Colonic mucosa (tissue), 4 donors: ENCODE results near the gene DCAF17. TPM values are rescaled to one million over a fixed set of nuclear protein-coding genes. Genes with fewer than 3 reads are reported as not detected.
"Not testable (repeated sequence)": the region's sequence is repeated elsewhere in the genome, so short reads cannot be mapped to it uniquely, and the experiment has no call there.

Experiments used
- DNase-seq: peaks from one replicate; pipeline ENCODE4 v3.0.0-alpha.2; 2020
- H3K27ac ChIP-seq: fragments of 200-600 bp; one replicate; pipeline ENCODE4 v1.8.0; 2021
- H3K27me3 ChIP-seq: fragments of 200-600 bp; one replicate; pipeline ENCODE4 v1.8.0; 2021
- H3K36me3 ChIP-seq: fragments of 200-600 bp; one replicate; pipeline ENCODE4 v1.8.0; 2021
- H3K4me1 ChIP-seq: fragments of 200-600 bp; one replicate; pipeline ENCODE4 v1.8.0; 2021; ENCODE audit warnings: mild to moderate bottlenecking
- H3K4me3 ChIP-seq: fragments of 200-600 bp; one replicate; pipeline ENCODE4 v1.8.0; 2021
- H3K9ac ChIP-seq, 2 donors: one replicate each; pipeline ENCODE4 v1.7.0; 2013; ENCODE audit warnings: control low read depth in 2 of 2, low read depth in 2 of 2, low read length in 2 of 2
- H3K9me3 ChIP-seq: fragments of 200-600 bp; one replicate; pipeline ENCODE4 v1.8.0; 2021
- intact Hi-C: fragments of 100-400 bp; cut with DNase I; formaldehyde crosslinking; loops from one replicate; pipeline ENCODE4 v1.14.1; 2022
- total RNA-seq, 2 donors: library from RNA; stranded (reverse); fragmentation: NEBNext Ultra II Directional in 1 of 2; extraction: Animal tissue kit (Norgen Biotek cat#: 25700) in 1 of 2; gene quantifications; one replicate each; pipeline ENCODE4 v1.2.1, GENCODE V29; 2021
- TF ChIP-seq, protein P1 (sequence below): fragments of 200-600 bp; IDR thresholded peaks from one replicate; pipeline ENCODE4 v1.8.0; 2022; ENCODE audit warnings: antibody characterized with exemption, mild to moderate bottlenecking
- donor health status: healthy.
- donor health status: DM: no; HTN: no; CAD: no.
- donor health status: DM: no; HTN: no; CAD: no.

DCAF17 gene
- total RNA-seq, 2 donors from 2014 or later, result 9.7 to 10.2 TPM

- Histone ChIP-seq H3K4me1 (no peaks in the 10 kb centered on the region), H3K36me3 (no peaks in the 10 kb centered on the region), H3K27ac (no peak overlapping the region), H3K9me3 (no peaks in the 10 kb centered on the region), H3K4me3 (no peak overlapping the region), H3K9ac (no peak overlapping the region), H3K27me3 (no peaks in the 10 kb centered on the region)
- TF ChIP-seq, protein P1, sequence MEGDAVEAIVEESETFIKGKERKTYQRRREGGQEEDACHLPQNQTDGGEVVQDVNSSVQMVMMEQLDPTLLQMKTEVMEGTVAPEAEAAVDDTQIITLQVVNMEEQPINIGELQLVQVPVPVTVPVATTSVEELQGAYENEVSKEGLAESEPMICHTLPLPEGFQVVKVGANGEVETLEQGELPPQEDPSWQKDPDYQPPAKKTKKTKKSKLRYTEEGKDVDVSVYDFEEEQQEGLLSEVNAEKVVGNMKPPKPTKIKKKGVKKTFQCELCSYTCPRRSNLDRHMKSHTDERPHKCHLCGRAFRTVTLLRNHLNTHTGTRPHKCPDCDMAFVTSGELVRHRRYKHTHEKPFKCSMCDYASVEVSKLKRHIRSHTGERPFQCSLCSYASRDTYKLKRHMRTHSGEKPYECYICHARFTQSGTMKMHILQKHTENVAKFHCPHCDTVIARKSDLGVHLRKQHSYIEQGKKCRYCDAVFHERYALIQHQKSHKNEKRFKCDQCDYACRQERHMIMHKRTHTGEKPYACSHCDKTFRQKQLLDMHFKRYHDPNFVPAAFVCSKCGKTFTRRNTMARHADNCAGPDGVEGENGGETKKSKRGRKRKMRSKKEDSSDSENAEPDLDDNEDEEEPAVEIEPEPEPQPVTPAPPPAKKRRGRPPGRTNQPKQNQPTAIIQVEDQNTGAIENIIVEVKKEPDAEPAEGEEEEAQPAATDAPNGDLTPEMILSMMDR, result no peak
- intact Hi-C loops, result no loop called here
- DNase-seq, result no peak
Observed at GRCh38 chr2:171410101-171410500, 23.9 kb upstream of the DCAF17 start.

DNA sequence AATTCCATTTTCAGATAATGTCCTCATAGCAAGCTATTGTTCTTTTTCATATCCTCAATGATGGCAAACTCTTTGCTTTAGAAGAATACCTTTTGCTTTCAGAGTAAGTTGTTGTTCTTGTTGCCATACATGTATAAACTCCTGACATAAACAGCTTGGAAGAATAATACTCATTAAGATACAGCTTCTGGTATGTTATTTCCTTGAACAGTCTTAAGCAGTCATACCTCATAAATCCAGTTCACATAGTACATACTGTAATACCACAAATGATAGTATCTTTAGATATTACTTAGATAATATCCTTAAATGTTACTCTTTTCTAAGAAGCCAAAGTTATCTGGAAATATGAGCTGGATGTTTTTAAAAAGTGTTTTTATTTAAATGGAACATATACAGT, 23.4 kb upstream of the DCAF17 start:
- no peaks in the 10 kb centered on the region for H3K4me1 ChIP-seq
- TF ChIP-seq, protein P1, result no peak
- no peaks in the 10 kb centered on the region for H3K9me3 ChIP-seq
- H3K4me3 ChIP-seq, result no peak overlapping the region
- intact Hi-C loops, result no loop called here
- no peak overlapping the region for H3K27ac ChIP-seq
- H3K9ac ChIP-seq, result no peak overlapping the region
- H3K27me3 ChIP-seq, result no peaks in the 10 kb centered on the region
- H3K36me3 ChIP-seq, result no peaks in the 10 kb centered on the region
- no peak for DNase-seq

DNA sequence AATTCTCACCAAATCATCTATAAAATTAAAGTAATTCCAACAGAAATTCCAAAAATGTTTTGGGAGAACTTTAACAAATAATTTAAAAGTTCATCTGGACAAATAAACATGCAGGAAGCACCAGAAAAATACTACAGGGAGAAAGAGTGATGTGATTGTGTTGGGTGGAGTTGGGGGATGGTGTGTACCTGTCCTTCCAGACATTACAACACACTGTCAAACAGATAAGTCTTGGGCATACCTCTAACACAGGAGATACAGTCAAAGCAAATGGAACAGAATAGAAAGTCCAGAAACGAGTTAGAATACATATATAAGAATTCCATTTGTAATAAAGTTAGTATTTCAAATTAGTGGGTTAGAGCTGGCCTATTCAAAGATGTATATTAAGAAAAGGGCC, 22.8 kb upstream of the DCAF17 start:
- Histone ChIP-seq H3K27ac (no peak overlapping the region), H3K4me1 (no peaks in the 10 kb centered on the region), H3K9me3 (no peaks in the 10 kb centered on the region), H3K36me3 (no peaks in the 10 kb centered on the region), H3K9ac (no peak overlapping the region), H3K4me3 (no peak overlapping the region), H3K27me3 (no peaks in the 10 kb centered on the region)
- TF ChIP-seq, protein P1, result no peak
- intact Hi-C loops, result no loop called here
- no peak for DNase-seq

DNA sequence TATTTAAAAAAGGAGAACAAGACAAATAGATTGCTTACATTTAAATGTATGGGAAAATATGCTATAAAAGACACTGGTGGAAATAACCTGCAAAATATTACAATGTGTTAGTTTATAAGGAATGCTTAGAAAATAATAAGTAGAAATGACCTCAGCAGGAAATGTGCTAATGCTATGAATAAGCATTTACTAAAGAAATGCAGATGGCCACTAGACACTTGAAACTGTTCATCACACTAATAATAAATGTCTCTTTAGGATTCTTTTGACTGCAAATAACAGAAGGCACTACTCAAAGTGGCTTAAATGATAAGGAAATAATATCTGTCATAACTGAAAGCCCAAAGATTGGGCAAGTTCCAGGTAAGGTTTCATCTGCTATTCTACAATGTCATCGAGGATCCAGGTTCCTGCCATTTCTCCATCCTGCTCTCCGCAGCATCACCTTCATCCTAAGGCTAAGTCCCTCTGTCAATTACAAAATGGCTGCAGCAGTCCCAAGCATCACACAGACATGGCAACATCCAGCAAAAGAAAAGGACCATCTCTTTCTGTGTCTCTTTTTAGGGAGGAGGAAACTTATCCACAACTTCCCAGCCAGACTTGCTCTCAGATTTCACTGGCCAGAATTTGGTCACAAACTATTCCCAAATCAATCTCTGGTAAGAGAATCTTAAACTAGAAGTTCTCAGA, 22.1 kb upstream of the DCAF17 start:
- Histone ChIP-seq H3K4me3 (no peak overlapping the region), H3K27ac (no peak overlapping the region), H3K27me3 (no peaks in the 10 kb centered on the region), H3K9me3 (no peaks in the 10 kb centered on the region), H3K9ac (no peak overlapping the region), H3K4me1 (no peaks in the 10 kb centered on the region), H3K36me3 (no peaks in the 10 kb centered on the region)
- intact Hi-C loops, result no loop called here
- TF ChIP-seq, protein P1, result no peak
- DNase-seq, result no peak

- H3K27ac ChIP-seq, result no peak overlapping the region
- no peak for DNase-seq
- no peaks in the 10 kb centered on the region for H3K36me3 ChIP-seq
- no peaks in the 10 kb centered on the region for H3K27me3 ChIP-seq
- H3K4me1 ChIP-seq, result no peaks in the 10 kb centered on the region
- no peak overlapping the region for H3K4me3 ChIP-seq
- intact Hi-C loops, result no loop called here
- no peaks in the 10 kb centered on the region for H3K9me3 ChIP-seq
- no peak overlapping the region for H3K9ac ChIP-seq
- TF ChIP-seq, protein P1, result no peak
Observed at GRCh38 chr2:171412571-171413175, 21.4 kb upstream of the DCAF17 start.

DNA sequence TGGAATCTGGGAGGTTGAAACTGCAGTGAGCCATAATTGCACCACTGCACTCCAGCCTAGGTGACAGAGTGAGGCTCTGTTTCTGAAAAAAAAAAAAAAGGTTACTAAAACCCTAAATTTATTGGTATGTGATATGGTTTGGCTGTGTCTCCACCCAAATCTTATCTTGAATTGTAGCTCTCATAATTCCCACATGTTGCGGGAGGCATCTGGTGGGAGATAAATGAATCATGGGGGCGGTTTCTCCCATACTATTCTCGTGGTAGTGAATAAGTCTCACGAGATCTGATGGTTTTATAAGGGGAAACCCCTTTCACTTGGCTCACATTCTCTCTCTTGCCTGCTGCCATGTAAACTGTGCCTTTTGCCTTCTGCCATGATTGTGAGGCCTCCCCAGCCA, 19.4 kb upstream of the DCAF17 start:
- intact Hi-C loops, result loop anchor here (5.0 kb wide), 1 partner anchor 252 kb away; the partner anchor contains the start of gene TLK1
- not testable (repeated sequence) for H3K4me3 ChIP-seq, H3K9me3 ChIP-seq, H3K27me3 ChIP-seq, H3K36me3 ChIP-seq, H3K27ac ChIP-seq, DNase-seq, H3K4me1 ChIP-seq, H3K9ac ChIP-seq
